Ramos (cell line): ENCODE results near the gene PPIP5K2.
"Not testable (repeated sequence)": the region's sequence is repeated elsewhere in the genome, so short reads cannot be mapped to it uniquely, and the experiment has no call there.

Source experiments
- in situ Hi-C: fragments of 300-500 bp; cut with MboI; formaldehyde crosslinking; loops from one replicate; pipeline ENCODE4 v1.14.3; 2022; ENCODE audit warnings: low sequenced_read_pairs; ENCODE audit not compliant: unreplicated experiment

The PPIP5K2 gene

GRCh38 chr5:103119765-103120606, at the start of gene PPIP5K2, which contains the start of gene GIN1:
Gene PPIP5K2, plus strand, starts transcription at chr5:103120301. Its CDS starts 9,289 bp downstream, at chr5:103129590.
Gene GIN1, minus strand, starts transcription at chr5:103120138. Its CDS starts 11,431 bp downstream, at chr5:103108707.
- in situ Hi-C loops = no loop called here

GRCh38 chr5:103073500-103073899, 46.6 kb upstream of the PPIP5K2 start:
- in situ Hi-C loops = not testable (repeated sequence)

GRCh38 chr5:103075442-103075841, 44.7 kb upstream of the PPIP5K2 start:
- in situ Hi-C loops = no loop called here

- in situ Hi-C loops = no loop called here
These were observed 40.3 kb upstream of the PPIP5K2 start for GRCh38 chr5:103079796-103080195.

GRCh38 chr5:103086547-103086946, 33.6 kb upstream of the PPIP5K2 start:
- in situ Hi-C loops = no loop called here

GRCh38 chr5:103089272-103089671, 30.8 kb upstream of the PPIP5K2 start:
- in situ Hi-C loops = no loop called here

GRCh38 chr5:103090791-103091190, 29.3 kb upstream of the PPIP5K2 start:
- in situ Hi-C loops = no loop called here

- in situ Hi-C loops = no loop called here
These were observed 27.4 kb upstream of the PPIP5K2 start for GRCh38 chr5:103092676-103093075.

GRCh38 chr5:103093727-103094126, 26.4 kb upstream of the PPIP5K2 start:
- in situ Hi-C loops = no loop called here

DNA sequence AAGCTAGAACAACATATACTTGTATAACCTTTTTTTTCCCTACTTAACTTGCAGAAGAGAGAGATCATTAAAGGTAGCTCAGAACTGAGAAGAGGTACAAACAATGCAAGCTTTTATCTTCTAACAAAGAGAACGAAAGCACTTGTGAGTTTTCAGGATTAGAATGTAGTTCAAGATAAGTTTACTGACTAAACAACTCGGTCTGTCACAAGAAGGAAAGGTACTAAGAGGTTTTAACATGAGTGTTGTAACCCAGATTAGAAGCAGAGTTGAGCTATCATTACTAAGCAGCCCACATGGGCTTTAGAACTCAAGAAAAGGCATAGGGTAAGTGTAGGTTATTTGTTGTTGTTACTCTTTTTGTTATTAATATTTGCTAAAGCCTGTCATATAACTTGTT, 25.4 kb upstream of the PPIP5K2 start:
- in situ Hi-C loops = no loop called here

GRCh38 chr5:103098993-103099392, 21.1 kb upstream of the PPIP5K2 start:
- in situ Hi-C loops = no loop called here

GRCh38 chr5:103101079-103101750, 18.9 kb upstream of the PPIP5K2 start:
- in situ Hi-C loops = no loop called here

- in situ Hi-C loops = no loop called here
These were observed 17.9 kb upstream of the PPIP5K2 start for GRCh38 chr5:103102234-103102633.

DNA sequence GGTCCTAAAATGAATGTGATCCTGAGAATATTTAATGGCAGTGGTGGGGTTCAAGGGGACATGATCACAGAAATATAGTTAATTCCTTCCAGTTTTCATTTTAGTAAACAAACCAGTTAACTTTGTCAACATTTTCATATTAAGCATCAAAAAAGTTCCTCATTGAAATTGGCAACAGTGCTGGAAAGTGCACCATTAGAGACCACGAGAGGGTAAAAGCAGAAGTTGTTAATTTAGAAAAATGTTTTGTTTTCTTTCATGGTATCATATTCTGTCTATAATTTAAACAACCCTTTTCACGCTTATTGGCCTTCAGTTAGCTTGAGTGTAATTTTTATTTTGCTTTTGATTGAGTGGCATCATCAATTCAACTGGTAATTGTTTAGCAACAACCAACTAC, 12.0 kb upstream of the PPIP5K2 start:
- in situ Hi-C loops = no loop called here

DNA sequence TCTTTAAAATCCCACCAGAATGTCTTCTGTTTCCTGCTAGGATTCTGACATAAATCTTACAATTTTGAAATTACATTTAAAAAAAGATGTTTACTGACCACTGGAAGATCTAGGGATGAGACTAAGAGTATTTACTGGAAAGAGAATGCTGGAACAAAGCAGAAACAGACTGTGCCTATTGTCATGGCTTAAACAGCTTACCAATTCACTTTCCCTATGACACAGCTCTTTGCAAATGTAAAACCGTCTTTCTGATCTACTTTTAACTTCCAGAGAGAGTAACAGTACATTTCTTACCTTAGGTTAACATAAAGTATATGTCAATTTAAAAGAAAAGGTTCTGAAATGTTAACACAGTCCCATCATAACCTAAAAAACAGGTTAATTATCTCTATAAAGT, 10.8 kb upstream of the PPIP5K2 start:
- in situ Hi-C loops = no loop called here

DNA sequence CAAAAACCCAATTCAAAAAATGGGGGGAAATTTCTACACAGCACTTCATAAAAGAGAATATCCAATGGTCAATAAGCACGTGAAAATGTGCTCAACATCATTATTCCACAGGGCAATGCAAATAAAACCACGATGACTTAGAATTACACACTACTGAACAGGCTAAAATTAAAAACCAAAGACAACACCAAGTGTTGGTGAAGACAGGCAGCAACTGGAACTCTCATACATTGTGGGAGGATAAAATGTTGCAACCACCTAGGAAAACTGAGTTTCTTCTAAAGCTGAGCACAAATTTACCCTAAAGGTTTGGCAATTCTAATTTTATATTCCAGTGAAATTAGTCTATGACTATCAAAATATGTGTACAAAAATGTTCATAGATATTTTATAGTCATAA, 9.7 kb upstream of the PPIP5K2 start:
- in situ Hi-C loops = no loop called here

GRCh38 chr5:103111468-103111867, 8.6 kb upstream of the PPIP5K2 start:
- in situ Hi-C loops = no loop called here

DNA sequence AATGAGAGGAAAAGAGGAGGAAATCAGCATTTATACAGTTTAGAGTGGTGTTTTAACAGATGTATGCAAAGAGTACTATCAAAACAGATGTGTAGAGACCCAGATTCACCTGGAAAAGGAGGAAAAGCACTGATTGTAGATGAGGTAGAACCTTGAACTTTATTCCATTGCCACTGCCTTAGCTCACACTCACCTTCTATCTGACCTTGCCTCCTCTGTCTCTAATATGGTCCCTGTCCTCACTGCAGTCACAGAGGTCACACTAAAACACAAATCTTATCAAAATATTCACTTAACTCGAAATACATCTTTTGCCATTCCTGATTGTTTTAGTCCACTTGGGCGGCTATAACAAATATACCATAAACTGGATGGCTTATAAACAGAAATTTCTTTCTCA, 7.2 kb upstream of the PPIP5K2 start:
- in situ Hi-C loops = no loop called here

DNA sequence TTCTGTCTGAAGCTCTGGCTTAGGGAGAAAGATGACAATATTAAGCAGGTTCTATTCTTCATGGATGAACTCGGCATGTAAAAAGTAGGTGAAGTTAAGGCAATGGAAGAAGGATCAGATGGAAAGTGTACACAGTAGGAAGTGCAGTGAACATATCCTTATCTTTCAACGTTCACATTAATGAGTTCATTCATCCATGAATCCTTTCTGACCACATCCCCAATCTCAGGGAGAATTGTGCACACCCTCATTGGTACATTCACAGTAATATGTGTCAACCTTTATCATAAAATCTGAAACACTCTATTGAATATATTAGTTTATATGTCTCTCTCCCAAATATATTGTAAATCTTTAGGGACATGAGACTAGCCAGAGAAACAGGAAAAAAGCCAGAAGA, 5.7 kb upstream of the PPIP5K2 start:
- in situ Hi-C loops = no loop called here

DNA sequence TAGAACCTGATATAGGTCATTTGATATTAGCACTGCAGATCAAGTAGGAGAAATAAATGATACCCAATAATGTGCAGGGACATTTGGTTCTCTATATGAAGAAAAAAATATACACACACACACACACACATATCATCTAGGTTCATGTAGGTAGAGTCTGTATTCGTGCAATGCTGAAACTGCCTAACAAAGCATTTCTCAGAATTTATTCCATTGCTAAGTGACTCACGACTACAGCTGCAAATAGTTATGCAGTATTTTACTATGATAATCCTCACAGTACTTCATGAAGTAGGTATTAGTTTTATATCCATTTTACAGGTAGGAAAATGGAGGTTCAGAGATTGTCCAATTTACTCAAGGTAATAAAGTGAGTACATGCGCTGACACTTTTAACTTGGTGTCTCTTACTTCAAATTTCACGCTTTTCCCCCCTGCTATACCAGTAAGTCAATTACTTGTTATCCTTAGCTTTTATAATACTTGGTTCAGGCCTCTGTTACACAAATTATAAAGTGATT, 2.6 kb upstream of the PPIP5K2 start:
- in situ Hi-C loops = no loop called here

- in situ Hi-C loops = no loop called here
These were observed 884 bp upstream of the PPIP5K2 start for GRCh38 chr5:103119070-103119764.
